Stimulated activated CD8-positive, alpha-beta memory T cell treated with anti-CD3 and anti-CD28 coated beads, Interleukin-7, amount 100 ng/mL, for 1 hour (primary cell): ENCODE measurements around the gene PIF1.
"Not testable (repeated sequence)": the region's sequence is repeated elsewhere in the genome, so short reads cannot be mapped to it uniquely, and the experiment has no call there.

Experiments used
- DNase-seq, 2 donors: peaks; one replicate each; pipeline ENCODE4 v3.0.0-alpha.2; 2020; ENCODE audit warnings: low read depth in 2 of 2

The PIF1 gene

DNA sequence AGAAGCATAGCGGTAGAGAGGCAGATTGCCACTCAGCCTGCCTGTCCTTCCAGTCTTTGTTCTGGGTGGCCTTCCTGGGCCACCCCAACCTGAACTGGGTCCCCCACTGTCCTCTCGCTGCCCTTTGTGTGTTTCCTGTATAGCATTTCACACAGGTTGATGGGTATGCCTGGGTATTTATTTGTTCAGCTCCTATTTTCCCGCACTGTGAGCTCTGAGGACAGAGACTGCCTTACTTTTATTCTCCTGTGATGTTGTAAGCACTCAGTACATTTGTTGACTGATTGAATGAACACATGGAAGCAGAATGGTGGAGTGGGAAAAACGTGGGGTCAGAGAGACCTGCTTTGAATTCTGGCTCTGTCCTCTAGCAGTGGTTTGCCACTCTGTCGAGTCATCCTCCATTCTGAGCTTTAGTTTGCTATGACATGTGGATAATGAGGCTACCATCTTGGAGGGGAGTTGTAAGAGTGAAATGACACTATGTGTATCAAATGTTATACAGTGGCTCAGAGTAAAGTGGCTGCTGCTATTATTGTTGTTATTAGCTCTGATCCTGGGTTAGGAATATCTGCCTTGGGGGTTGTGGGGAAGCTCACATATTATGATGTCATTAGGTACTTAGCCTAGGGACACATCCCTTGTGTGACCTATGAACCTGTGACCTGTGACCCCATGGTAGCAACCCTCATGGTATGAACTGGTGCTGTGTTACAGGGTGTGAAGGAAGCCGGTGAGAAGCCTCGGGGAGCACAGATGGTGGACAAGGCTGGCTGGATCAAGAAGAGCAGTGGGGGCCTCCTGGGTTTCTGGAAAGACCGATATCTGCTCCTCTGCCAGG lies 22.6 kb upstream of the PIF1 start:
- DNase-seq, result no peak

- no peak for DNase-seq
Observed at GRCh38 chr15:64847448-64847847, 22.0 kb upstream of the PIF1 start.

DNA sequence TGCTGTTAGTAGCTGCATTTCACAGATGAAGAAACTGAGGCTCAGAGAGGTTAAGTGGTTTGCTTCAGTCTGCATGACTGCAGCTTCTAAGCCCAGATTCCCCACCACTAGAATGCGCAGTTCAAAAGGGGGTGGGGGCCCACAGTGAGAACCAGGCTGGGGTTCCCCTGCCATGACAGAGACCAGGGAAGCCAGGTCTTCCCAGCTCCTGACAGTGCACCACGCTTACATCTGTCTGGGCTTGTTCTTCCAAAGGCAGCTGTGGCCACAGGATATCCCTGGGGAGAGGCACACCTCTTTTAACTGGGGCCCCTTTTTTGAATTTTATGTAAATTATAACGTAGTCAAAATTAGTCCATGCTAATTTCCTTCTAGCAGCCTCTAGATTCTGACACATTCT lies 21.6 kb upstream of the PIF1 start:
- DNase-seq, result no peak

- DNase-seq, result no peak
Observed at GRCh38 chr15:64845831-64846595, 20.6 kb upstream of the PIF1 start.

GRCh38 chr15:64845183-64845611 lies 19.8 kb upstream of the PIF1 start:
- DNase-seq, result no peak

DNA sequence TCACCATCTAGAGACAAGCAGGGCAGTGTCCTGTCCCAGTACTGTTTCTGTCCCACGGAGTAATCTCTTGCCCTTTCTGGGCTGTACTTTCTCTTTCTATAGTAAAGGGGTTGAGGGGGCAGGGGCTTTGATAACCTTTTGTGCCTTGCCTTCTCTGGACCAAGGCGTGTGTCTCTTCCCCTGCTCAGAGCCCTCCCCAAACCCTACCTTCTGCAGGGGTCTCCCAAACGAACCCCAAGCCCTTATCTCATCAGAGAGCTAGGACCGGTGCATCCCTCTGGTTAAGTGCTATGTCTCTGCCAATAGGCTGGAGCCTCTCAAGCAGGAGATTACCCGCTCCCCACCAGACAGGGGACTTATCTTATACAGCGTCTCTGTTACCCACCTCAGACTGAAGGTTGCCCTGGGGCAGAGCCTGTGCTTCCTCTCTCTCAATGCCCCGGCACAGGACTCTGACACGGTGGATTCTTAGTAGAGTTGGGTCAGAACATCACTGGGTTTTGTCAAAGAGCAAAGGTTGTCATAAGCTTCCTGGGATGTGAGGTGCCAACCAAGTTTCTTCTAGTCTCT lies 19.2 kb upstream of the PIF1 start:
- DNase-seq, result no peak

DNA sequence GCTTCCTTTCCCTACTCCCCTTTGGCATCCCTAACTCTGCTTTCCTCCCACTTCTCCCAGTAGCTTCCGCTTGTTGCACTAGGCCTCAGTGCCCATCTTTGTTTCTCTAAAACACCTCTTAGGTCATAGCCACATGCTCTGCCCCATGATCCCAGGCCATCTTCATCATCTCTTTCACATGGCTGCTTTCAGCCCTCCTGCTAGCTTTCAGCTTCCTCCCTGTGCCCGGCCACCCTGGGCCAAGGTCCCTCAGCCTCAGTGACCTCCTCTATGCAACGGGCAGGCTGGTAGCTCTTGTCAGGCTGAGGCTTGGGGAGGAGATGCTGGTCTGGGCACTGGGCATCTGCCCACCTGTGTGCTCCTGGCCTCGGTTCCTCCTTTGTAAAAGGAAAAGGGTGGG lies 18.5 kb upstream of the PIF1 start:
- no peak for DNase-seq

GRCh38 chr15:64842986-64843561 lies 17.6 kb upstream of the PIF1 start:
- no peak for DNase-seq

DNA sequence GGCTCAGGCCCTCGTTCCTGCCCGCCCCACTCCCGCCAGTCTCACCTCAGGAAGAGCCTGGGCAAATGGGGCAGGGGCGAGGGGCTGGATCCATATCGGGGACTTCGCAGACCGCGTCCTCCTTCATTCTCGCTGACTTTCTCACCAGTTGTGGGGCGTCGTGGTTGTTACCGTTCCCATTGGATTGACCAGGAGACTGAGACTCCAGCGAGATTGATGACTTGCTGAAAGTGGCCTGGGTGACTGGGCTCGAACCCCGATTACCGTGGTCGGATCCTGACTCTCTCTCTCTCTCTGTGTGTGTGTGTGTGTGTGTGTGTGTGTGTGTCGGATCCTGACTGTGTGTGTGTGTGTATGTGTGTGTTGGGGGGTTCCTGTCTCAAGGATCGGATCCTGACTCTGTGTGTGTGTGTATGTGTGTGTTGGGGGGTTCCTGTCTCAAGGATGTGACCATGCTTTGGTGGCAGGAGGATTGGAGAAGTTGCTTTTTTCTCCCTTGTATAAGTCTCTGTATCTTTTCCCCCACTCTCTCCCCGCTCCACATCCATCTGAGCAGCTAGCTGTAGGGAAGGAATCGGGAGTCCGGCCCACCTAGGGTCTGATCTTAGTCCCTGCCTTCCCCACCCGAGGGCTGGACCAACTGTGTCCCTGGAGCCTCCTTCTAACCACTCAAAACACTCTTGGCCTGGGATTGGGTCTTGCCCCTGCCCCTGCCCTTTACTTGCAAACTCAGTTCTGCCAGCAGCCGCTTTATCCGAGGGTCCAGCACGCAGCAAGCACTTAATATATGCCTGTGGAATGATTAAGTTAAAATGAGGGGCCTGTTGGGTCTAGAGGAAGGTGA lies 16.9 kb upstream of the PIF1 start:
- no peak for DNase-seq

DNA sequence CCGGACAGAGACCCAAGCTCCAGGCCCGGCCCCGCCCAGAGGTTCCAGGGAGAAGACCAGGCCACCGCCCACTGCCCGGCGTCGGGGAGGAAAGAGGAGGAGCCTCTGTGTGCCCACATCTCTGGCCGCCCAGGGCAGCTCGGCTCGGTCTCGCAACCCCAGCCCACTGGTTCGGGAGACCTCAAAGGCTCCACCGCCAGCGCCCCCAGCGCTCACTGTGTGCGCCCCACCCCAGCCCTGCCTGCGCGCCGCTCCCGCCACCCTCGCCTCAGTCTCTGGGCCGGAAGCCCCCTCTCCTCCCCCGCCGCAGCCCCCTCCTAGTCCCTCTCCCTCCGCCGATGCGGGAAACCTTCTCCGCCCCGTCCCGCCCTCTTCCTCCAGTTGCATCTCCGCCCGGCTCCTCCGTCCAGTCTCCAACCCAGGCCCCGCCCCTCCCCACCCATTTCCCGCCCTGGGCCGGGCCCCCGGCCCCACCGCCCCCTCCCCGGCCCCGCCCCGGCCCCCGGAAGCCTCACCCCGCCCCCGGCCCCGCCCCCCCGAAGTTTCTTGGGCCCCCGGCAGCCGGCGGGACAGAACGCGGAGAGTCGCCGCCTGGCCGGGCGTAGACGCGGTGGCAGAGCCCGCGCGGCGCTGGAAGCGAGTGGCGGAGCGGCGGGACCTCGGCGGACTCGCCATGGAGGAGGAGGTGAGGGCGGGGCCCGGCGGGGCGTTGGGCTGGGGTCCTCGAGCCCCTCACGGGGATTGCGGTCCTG lies 16.1 kb upstream of the PIF1 start, which contains the start of gene PLEKHO2:
PLEKHO2 (plus strand) TSS at position 572 of the 752 bp plus-strand sequence; CDS start at position 674, 102 bp downstream.
- DNase-seq, result peak; percentile 69 to 80

DNA sequence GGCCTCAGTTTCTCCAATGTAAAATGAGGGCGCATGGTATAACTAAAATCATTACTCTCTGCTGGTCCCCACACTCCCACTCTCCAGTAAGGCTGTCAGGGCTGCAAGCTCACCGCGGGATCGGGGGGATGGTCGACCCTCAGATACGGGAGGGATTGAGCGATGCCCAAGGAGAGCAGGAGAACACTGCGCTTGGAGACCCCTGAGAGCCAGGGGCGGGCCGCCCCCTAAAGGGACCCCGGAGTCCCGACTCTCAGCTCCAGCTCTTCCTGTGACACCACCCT lies 15.6 kb upstream of the PIF1 start:
- no peak for DNase-seq

DNA sequence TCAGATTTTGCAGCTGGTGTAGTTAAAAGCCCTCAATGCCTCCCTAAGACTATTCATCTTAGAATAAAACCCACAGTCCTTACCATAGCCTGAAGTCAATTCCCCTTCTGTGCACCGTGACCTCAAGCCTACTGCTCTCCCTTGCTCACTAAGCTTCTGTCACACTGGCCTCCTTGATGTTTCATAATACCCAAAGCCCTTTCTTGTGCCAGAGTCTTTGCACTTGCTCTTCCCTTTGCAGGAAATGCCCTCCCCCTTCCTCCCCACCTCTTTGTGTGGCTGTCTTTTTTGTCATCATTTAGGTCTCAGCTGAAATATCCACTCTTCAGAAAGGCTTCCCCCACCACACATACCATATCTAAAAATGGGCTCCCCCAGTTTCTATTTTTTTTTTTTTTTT lies 12.1 kb upstream of the PIF1 start:
- DNase-seq, result no peak

- DNase-seq, result no peak
Observed at GRCh38 chr15:64836023-64836536, 10.6 kb upstream of the PIF1 start.

DNA sequence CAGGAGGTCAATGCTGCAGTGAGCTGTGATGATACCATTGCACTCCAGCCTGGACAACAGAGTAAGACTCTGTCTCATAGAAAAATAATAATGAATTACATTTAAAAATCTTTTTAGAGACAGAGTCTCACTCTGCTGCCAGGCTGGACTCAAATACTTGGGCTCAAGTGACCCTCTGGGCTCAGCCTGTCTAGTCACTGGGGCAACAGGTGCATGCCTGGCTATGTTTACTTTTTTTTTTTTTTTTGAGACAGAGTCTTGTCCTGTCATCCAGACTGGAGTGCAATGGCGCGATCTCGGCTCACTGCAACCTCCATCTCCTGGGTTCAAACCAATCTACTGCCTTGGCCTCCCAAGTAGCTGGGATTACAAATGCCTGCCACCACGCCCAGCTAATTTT lies 8.2 kb upstream of the PIF1 start:
- DNase-seq, result no peak

GRCh38 chr15:64828985-64829384 lies 3.5 kb upstream of the PIF1 start:
- no peak for DNase-seq

DNA sequence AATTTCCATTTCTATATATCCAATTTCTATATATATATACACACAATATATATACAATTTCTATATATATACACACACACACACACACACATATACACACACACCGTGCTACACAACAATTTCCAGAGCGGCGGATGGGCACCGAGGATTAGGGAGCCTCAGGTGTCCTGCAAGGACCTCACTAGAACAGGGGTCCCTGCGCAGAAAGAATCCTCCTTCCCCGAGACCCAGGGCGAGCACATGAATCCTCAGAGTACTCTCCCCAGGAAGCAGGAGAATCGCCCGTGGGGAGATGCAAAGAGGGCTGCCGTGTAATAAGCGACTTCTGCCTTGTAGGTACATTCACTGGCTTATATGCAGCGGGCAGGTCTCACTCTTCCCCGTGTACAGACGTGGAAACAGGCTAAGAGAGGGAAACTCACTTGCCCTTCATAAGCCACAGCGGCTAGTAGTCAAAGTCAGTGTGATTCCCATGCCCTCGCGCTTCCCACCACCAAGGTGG lies 467 bp downstream of the PIF1 start:
- no peak for DNase-seq

- no peak for DNase-seq
Observed at GRCh38 chr15:64816452-64816851, 9.0 kb downstream of the PIF1 start.

GRCh38 chr15:64814965-64815364 lies 10.5 kb downstream of the PIF1 start:
- DNase-seq, result not testable (repeated sequence)

DNA sequence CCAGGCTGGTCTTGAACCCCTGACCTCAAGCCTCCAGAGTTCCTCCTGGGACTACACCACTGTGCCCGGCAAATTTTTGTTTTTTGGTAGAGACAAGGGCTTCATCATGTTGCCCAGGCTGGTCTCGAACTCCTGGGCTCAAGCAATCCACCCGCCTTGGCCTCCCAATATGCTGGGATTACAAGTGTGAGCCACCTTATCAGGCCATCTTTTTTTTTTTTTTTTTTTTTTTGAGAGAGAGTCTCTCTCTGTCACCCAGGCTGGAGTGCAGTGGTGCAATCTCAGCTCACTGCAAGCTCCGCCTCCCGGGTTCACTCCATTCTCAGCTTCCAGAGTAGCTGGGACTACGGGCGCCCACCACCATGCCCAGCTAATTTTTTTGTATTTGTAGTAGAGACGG lies 11.2 kb downstream of the PIF1 start:
- not testable (repeated sequence) for DNase-seq

GRCh38 chr15:64813075-64813474 lies 12.4 kb downstream of the PIF1 start:
- no peak for DNase-seq
